Right renal cortex interstitium (tissue), 3 donors: ENCODE data around the gene TGFBI. TPM values are rescaled to one million over a fixed set of nuclear protein-coding genes. Genes with fewer than 3 reads are reported as not detected.
A peak's percentile ranks its signal among the peaks of the same experiment; 100 is the strongest.
"Not testable (repeated sequence)": the region's sequence is repeated elsewhere in the genome, so short reads cannot be mapped to it uniquely, and the experiment has no call there.

Experiments used
- DNase-seq, 3 donors: peaks; one replicate each; pipeline ENCODE4 v3.0.0-alpha.2; 2013; ENCODE audit warnings: low read depth in 3 of 3, low spot score in 2 of 3
- polyA plus RNA-seq, 3 donors: library from polyadenylated mRNA; unstranded; fragments of 120-200 nt; gene quantifications; one replicate each; pipeline ENCODE4 v1.2.1, GENCODE V29; 2013; ENCODE audit not compliant: insufficient read length in 3 of 3

TGFBI gene
- polyA plus RNA-seq, 3 donors, result 188 to 278 (median 225) TPM

DNA sequence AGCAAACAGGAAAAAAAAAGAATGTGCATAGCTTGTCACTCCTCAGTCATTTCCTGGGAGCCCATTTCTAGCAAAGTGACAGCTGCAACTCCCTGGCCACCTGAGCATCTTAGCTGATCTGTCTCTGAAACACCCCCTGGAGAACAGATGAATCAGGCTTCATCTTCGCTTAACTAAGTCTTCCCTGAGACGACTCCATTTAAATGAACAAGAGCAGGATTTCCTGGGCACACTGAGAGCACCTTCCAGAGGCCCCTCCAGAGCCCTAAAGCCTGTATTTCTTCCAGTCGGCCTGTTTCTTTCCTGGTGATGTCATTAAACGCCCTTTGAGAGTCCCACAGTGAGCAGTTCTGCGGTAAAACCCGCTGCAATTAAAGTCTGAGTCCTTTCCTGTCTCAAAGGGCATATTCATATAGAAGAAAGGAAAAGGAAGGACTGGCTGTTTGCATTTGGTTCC is 13.9 kb downstream of the TGFBI start:
- DNase-seq, result no peak

- DNase-seq, result no peak
Measured at GRCh38 chr5:136043551-136043950, 14.8 kb downstream of the TGFBI start.

GRCh38 chr5:136043968-136044610 is 15.3 kb downstream of the TGFBI start:
- no peak for DNase-seq

DNA sequence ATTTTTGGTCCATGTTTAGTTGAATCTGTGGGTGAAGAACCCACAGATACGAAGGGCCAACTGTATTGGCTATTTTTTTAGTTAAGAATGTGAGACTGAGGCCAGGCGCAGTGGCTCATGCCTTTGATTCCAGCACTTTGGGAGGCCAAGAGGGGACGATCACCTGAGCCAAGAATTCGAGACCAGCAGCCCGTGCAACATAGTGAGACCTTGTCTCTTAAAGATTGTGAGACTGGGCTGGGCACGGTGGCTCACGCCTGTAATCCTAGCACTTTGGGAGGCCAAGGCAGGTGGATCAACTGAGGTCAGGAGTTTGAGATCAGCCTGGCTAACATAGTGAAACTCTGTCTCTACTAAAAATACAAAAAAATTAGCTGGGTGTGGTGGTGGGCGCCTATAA is 16.2 kb downstream of the TGFBI start:
- DNase-seq, result not testable (repeated sequence)

GRCh38 chr5:136046246-136046645 is 17.5 kb downstream of the TGFBI start:
- DNase-seq, result no peak

DNA sequence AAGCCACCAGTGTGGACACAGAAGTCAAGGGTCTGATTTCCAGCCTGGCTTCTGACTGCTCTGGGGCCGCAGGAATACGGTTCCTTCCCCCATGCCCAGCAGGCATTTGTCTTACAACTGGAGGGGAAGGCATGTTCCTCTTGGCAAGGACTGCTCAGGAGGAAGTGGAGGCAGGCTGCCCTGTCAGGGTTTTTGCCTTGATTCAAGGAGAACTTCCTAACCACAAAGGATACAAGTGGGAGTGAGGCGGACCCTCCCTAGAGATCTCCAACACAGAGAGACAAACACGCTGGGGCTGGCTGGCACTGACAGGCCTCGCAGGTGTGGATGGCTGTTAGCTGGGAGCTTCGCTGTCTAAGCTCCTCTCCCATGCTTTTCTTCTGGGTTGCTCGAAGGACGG is 19.1 kb downstream of the TGFBI start:
- no peak for DNase-seq

DNA sequence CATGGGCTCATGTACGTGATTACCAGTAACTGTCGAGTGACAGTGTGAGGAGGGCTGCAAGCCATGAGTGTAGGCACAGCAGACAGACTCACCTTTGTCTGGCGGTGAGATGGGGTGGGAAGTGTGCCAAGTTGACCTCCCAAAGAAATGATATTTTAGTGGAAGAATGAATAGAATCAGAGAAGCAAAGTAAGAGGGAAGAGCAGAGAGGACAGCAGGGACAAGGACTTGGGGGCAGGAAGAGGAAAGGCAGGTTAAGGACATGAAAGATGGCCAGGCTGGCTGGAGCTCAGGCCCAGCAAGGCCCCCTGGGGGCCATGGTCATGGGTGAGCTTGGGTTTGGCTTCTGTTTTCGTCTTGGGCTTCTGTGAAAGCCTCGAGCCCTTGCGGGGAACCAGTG is 20.2 kb downstream of the TGFBI start:
- no peak for DNase-seq

DNA sequence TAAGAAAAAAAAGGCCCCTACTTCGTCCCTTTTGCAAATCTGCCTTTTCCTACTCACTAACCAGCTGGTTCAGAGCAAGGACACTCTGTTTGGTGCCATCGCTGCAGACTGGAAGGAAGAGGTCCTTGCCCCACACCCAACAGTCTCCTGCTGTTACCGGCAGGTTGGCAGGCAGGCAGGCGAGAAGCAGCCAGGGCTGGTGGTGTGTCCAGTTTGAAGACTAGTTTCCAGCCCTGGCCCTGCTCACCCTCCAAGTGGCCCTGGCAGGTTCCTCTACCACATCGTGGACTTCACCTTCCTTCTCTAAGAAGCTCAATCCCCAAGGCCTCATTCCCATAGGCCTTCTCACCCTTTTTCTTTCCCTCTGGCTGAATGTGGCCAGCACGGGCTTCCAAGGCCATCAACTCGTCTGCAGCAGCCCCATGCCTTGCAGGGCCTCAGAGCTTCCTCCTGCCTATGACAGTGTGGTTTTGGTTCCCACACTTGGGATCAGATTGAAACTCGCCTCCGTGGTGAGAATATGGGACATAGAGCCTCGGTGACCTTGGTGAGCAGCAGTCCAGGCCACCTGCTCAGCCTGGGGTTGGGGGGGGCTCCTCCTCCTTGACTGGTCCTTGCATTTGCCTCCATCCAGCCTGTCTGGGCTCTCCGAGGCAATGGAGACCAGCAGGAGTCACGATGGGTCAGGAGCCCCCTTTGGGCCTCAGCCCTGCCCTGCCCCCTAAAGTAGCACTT is 22.9 kb downstream of the TGFBI start:
- DNase-seq, result no peak

- DNase-seq, result no peak
Measured at GRCh38 chr5:136052692-136053335, 24.0 kb downstream of the TGFBI start.

GRCh38 chr5:136053336-136054141 is 24.8 kb downstream of the TGFBI start:
- no peak for DNase-seq

DNA sequence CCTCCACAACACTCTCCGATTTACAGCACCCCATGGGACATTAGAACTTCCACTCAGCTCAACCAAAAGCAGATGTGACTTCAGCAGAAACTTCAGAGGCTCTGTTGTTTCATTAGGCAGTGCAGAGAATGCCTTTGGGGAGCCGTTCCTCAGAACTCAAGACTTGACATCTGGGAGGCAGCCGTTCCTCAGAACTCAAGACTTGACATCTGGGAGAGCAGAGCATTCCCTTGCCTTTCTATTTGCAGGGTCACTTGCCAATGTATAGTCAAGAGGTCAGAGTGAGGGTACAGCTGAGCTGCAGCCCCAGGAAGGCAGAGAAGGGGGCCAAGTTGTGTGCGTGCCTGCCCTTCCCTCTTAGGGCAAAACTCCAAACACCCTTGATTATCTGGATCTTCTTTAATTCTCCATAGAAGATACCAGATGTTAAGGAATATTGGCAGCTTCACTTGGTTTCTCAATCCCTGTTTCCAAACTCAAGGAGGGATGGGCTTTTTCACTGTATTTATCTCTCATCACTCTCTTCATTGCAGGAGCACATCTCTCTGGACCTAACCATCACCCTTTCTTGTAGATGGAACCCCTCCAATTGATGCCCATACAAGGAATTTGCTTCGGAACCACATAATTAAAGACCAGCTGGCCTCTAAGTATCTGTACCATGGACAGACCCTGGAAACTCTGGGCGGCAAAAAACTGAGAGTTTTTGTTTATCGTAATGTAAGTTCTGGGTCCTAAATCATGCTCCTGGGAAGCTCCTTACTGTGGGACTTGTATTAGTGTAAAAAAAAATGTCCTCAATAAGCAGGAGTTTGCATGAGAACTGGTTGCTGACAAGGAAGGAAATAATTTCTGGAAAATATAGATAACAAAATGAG is 25.6 kb downstream of the TGFBI start:
- no peak for DNase-seq

GRCh38 chr5:136055612-136056309 is 27.0 kb downstream of the TGFBI start:
- DNase-seq, result no peak

DNA sequence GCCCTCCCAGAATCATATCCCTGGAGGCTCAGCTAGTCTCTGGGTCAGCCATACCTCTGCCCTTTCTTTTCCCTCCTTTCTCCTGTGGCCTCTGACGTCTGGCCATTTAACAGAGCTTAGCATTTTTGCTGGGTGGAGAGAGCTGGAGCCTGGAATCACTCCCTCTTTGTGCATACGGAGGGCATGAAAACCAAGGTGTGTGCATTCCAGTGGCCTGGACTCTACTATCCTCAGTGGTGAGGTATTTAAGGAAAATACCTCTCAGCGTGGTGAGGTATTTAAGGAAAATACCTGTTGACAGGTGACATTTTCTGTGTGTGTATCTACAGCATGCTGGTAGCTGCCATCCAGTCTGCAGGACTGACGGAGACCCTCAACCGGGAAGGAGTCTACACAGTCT is 27.5 kb downstream of the TGFBI start:
- no peak for DNase-seq

DNA sequence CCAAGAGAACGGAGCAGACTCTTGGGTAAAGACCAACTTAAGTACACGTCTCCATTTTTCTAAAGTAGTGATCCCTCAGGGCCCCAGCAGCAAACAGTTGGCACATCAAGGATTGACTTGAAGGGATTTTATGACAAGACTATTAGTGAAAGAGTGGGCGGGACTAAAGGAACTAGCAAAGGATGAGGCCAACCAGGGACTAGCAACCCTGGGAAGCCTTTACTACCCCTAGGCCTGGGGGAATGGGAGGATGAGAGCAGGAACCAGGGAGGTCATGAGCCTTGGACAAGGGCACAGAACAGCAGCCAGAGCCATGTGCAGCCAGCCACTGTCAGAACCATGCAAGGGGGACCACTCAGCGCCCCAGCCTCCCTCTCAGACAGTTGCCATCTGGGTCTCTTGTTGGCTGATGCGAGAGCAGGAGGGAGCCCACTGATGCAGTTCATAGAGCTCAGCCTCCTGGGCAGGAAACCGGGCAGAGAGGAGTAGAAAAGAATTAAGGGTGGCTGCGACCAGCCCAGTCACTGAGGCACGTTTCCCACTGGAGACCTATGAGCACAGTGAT is 28.1 kb downstream of the TGFBI start:
- no peak for DNase-seq

GRCh38 chr5:136057401-136058038 is 28.7 kb downstream of the TGFBI start:
- DNase-seq, result no peak

- peak in 1 of 3 donors; percentile 63 for DNase-seq
Measured at GRCh38 chr5:136058039-136058971, 29.5 kb downstream of the TGFBI start.

GRCh38 chr5:136058972-136059354 is 30.2 kb downstream of the TGFBI start:
- DNase-seq, result no peak

- DNase-seq, result no peak
Measured at GRCh38 chr5:136060963-136061362, 32.2 kb downstream of the TGFBI start.
